Stimulated activated CD4-positive, alpha-beta T cell treated with anti-CD3 and anti-CD28 coated beads, Interleukin-4, amount 100 ng/mL, for 24 hours (primary cell): ENCODE results near the gene CRYBG2.

ENCODE experiments used
- DNase-seq: peaks from one replicate; pipeline ENCODE4 v3.0.0-alpha.2; 2020

CRYBG2 gene

GRCh38 chr1:26278724-26279455 is 75.0 kb downstream of the CRYBG2 start:
- peak; percentile 68 for DNase-seq

DNA sequence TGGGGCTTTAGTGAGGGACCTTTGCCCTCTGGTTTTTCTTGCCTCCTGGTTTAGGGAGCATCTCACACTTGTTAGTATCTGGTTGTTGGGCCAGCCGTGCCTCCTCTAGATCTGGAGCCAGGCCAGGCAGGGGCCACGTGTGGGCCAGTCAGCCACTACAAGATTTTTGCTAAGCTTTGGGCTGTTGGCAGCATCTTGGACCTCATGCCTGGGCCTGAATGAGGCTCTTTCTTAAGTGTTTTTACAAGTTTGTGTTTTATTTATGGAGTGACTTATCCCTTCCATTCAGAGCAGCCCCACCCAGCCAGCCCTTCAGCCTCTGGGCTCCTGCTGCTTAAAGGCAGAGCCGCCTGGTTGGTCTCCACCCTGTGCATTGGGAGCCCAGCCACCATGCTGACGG is 75.6 kb downstream of the CRYBG2 start:
- no peak for DNase-seq

GRCh38 chr1:26277719-26278118 is 76.2 kb downstream of the CRYBG2 start:
- DNase-seq: no peak

- DNase-seq: no peak
Measured at GRCh38 chr1:26277261-26277661, 76.7 kb downstream of the CRYBG2 start.

- no peak for DNase-seq
Measured at GRCh38 chr1:26276432-26276838, 77.5 kb downstream of the CRYBG2 start.

- peak; percentile 82 for DNase-seq
Measured at GRCh38 chr1:26275580-26276431, 78.1 kb downstream of the CRYBG2 start.

GRCh38 chr1:26274801-26275425 is 79.0 kb downstream of the CRYBG2 start:
- DNase-seq: no peak
